ENCODE measurements around the gene NBL1.

The NBL1 gene

GRCh38 chr1:19672237-19672636 lies 28.1 kb downstream of the NBL1 start:
- H3K4me3 ChIP-seq (ENCODE audit: low read depth, low read length) = no peak overlapping the region
- no peaks in the 10 kb centered on the region for H3K4me1 ChIP-seq (ENCODE audit: control insufficient read depth, insufficient read depth, low read length, unreplicated experiment)
- no peak overlapping the region for H2AFZ ChIP-seq (ENCODE audit: low read length, unreplicated experiment)
- H3K79me2 ChIP-seq (ENCODE audit: control insufficient read depth, insufficient read depth, low read length, unreplicated experiment) = no peaks in the 10 kb centered on the region
- H3K27me3 ChIP-seq (ENCODE audit: insufficient read depth, low read length) = peaks cover 35% of the 10 kb centered on the region
- H3K36me3 ChIP-seq (ENCODE audit: insufficient read depth, low read length) = no peaks in the 10 kb centered on the region
- H3K27ac ChIP-seq (ENCODE audit: low read depth, low read length) = no peak overlapping the region

- H3K36me3 ChIP-seq (ENCODE audit: insufficient read depth, low read length) = no peaks in the 10 kb centered on the region
- H3K4me3 ChIP-seq (ENCODE audit: low read depth, low read length) = no peak overlapping the region
- peaks cover 14% of the 10 kb centered on the region; the same call in 1 of the 2 replicates for H3K27me3 ChIP-seq (ENCODE audit: insufficient read depth, low read length)
- H3K79me2 ChIP-seq (ENCODE audit: control insufficient read depth, insufficient read depth, low read length, unreplicated experiment) = no peaks in the 10 kb centered on the region
- no peak overlapping the region for H3K27ac ChIP-seq (ENCODE audit: low read depth, low read length)
- H3K4me1 ChIP-seq (ENCODE audit: control insufficient read depth, insufficient read depth, low read length, unreplicated experiment) = no peaks in the 10 kb centered on the region
- no peak overlapping the region for H2AFZ ChIP-seq (ENCODE audit: low read length, unreplicated experiment)
Measured at GRCh38 chr1:19675797-19676196, 31.7 kb downstream of the NBL1 start.

GRCh38 chr1:19676438-19676922 lies 32.4 kb downstream of the NBL1 start:
- no peak overlapping the region for H3K4me3 ChIP-seq (ENCODE audit: low read depth, low read length)

GRCh38 chr1:19678493-19678892 lies 34.4 kb downstream of the NBL1 start:
- Histone ChIP-seq H2AFZ (ENCODE audit: low read length, unreplicated experiment) (no peak overlapping the region), H3K27me3 (ENCODE audit: insufficient read depth, low read length) (peaks cover 6% of the 10 kb centered on the region; the same call in 1 of the 2 replicates)

More at GRCh38 chr1:19676438-19676922, 32.4 kb downstream of the NBL1 start:
- no peaks in the 10 kb centered on the region for H3K79me2 ChIP-seq (ENCODE audit: control insufficient read depth, insufficient read depth, low read length, unreplicated experiment)
- no peak overlapping the region for H2AFZ ChIP-seq (ENCODE audit: low read length, unreplicated experiment)
- no peaks in the 10 kb centered on the region for H3K4me1 ChIP-seq (ENCODE audit: control insufficient read depth, insufficient read depth, low read length, unreplicated experiment)
- H3K36me3 ChIP-seq (ENCODE audit: insufficient read depth, low read length) = no peaks in the 10 kb centered on the region
- H3K27me3 ChIP-seq (ENCODE audit: insufficient read depth, low read length) = peaks cover 14% of the 10 kb centered on the region; the same call in 1 of the 2 replicates
- H3K27ac ChIP-seq (ENCODE audit: low read depth, low read length) = no peak overlapping the region

GRCh38 chr1:19678931-19679453 lies 34.9 kb downstream of the NBL1 start:
- Histone ChIP-seq H2AFZ (ENCODE audit: low read length, unreplicated experiment) (no peak overlapping the region), H3K4me3 (ENCODE audit: low read depth, low read length) (no peak overlapping the region), H3K79me2 (ENCODE audit: control insufficient read depth, insufficient read depth, low read length, unreplicated experiment) (no peaks in the 10 kb centered on the region), H3K27ac (ENCODE audit: low read depth, low read length) (no peak overlapping the region), H3K4me1 (ENCODE audit: control insufficient read depth, insufficient read depth, low read length, unreplicated experiment) (peaks cover 14% of the 10 kb centered on the region), H3K27me3 (ENCODE audit: insufficient read depth, low read length) (peaks cover 6% of the 10 kb centered on the region; the same call in 1 of the 2 replicates), H3K36me3 (ENCODE audit: insufficient read depth, low read length) (no peaks in the 10 kb centered on the region)

More at GRCh38 chr1:19678493-19678892, 34.4 kb downstream of the NBL1 start:
- no peak overlapping the region for H3K4me3 ChIP-seq (ENCODE audit: low read depth, low read length)
- no peaks in the 10 kb centered on the region for H3K79me2 ChIP-seq (ENCODE audit: control insufficient read depth, insufficient read depth, low read length, unreplicated experiment)
- H3K27ac ChIP-seq (ENCODE audit: low read depth, low read length) = no peak overlapping the region
- H3K4me1 ChIP-seq (ENCODE audit: control insufficient read depth, insufficient read depth, low read length, unreplicated experiment) = peaks cover 14% of the 10 kb centered on the region
- no peaks in the 10 kb centered on the region for H3K36me3 ChIP-seq (ENCODE audit: insufficient read depth, low read length)

- Histone ChIP-seq H3K27me3 (ENCODE audit: insufficient read depth, low read length) (peaks cover 4% of the 10 kb centered on the region; the same call in 1 of the 2 replicates), H3K4me3 (ENCODE audit: low read depth, low read length) (no peak overlapping the region), H3K4me1 (ENCODE audit: control insufficient read depth, insufficient read depth, low read length, unreplicated experiment) (peaks cover 14% of the 10 kb centered on the region), H2AFZ (ENCODE audit: low read length, unreplicated experiment) (no peak overlapping the region), H3K79me2 (ENCODE audit: control insufficient read depth, insufficient read depth, low read length, unreplicated experiment) (no peaks in the 10 kb centered on the region), H3K36me3 (ENCODE audit: insufficient read depth, low read length) (no peaks in the 10 kb centered on the region), H3K27ac (ENCODE audit: low read depth, low read length) (no peak overlapping the region)
Measured at GRCh38 chr1:19679691-19680090, 35.6 kb downstream of the NBL1 start.

GRCh38 chr1:19680644-19681043 lies 36.5 kb downstream of the NBL1 start:
- Histone ChIP-seq H3K36me3 (ENCODE audit: insufficient read depth, low read length) (no peaks in the 10 kb centered on the region), H2AFZ (ENCODE audit: low read length, unreplicated experiment) (no peak overlapping the region), H3K79me2 (ENCODE audit: control insufficient read depth, insufficient read depth, low read length, unreplicated experiment) (no peaks in the 10 kb centered on the region), H3K4me1 (ENCODE audit: control insufficient read depth, insufficient read depth, low read length, unreplicated experiment) (peaks cover 14% of the 10 kb centered on the region), H3K4me3 (ENCODE audit: low read depth, low read length) (no peak overlapping the region), H3K27me3 (ENCODE audit: insufficient read depth, low read length) (no peaks in the 10 kb centered on the region; the same call in 1 of the 2 replicates), H3K27ac (ENCODE audit: low read depth, low read length) (no peak overlapping the region)

- no peaks in the 10 kb centered on the region for H3K36me3 ChIP-seq (ENCODE audit: insufficient read depth, low read length)
- peak overlapping the region; percentile 10; the same call in 1 of the 2 replicates for H3K27ac ChIP-seq (ENCODE audit: low read depth, low read length)
- H3K79me2 ChIP-seq (ENCODE audit: control insufficient read depth, insufficient read depth, low read length, unreplicated experiment) = no peaks in the 10 kb centered on the region
- H3K27me3 ChIP-seq (ENCODE audit: insufficient read depth, low read length) = no peaks in the 10 kb centered on the region
- no peak overlapping the region for H3K4me3 ChIP-seq (ENCODE audit: low read depth, low read length)
- H3K4me1 ChIP-seq (ENCODE audit: control insufficient read depth, insufficient read depth, low read length, unreplicated experiment) = peaks cover 14% of the 10 kb centered on the region
- H2AFZ ChIP-seq (ENCODE audit: low read length, unreplicated experiment) = no peak overlapping the region
Measured at GRCh38 chr1:19682257-19682656, 38.1 kb downstream of the NBL1 start.

- no peaks in the 10 kb centered on the region for H3K36me3 ChIP-seq (ENCODE audit: insufficient read depth, low read length)
- no peaks in the 10 kb centered on the region for H3K27me3 ChIP-seq (ENCODE audit: insufficient read depth, low read length)
- H3K27ac ChIP-seq (ENCODE audit: low read depth, low read length) = peak overlapping the region; percentile 10; the same call in 1 of the 2 replicates
- no peak overlapping the region for H2AFZ ChIP-seq (ENCODE audit: low read length, unreplicated experiment)
- H3K4me1 ChIP-seq (ENCODE audit: control insufficient read depth, insufficient read depth, low read length, unreplicated experiment) = peaks cover 14% of the 10 kb centered on the region
- H3K4me3 ChIP-seq (ENCODE audit: low read depth, low read length) = no peak overlapping the region
- H3K79me2 ChIP-seq (ENCODE audit: control insufficient read depth, insufficient read depth, low read length, unreplicated experiment) = no peaks in the 10 kb centered on the region
Measured at GRCh38 chr1:19682901-19683300, 38.8 kb downstream of the NBL1 start.

- Histone ChIP-seq H3K27ac (ENCODE audit: low read depth, low read length) (no peak overlapping the region), H3K4me3 (ENCODE audit: low read depth, low read length) (no peak overlapping the region), H3K27me3 (ENCODE audit: insufficient read depth, low read length) (no peaks in the 10 kb centered on the region), H3K79me2 (ENCODE audit: control insufficient read depth, insufficient read depth, low read length, unreplicated experiment) (no peaks in the 10 kb centered on the region), H3K36me3 (ENCODE audit: insufficient read depth, low read length) (no peaks in the 10 kb centered on the region), H3K4me1 (ENCODE audit: control insufficient read depth, insufficient read depth, low read length, unreplicated experiment) (peaks cover 14% of the 10 kb centered on the region), H2AFZ (ENCODE audit: low read length, unreplicated experiment) (no peak overlapping the region)
Measured at GRCh38 chr1:19683351-19683750, 39.2 kb downstream of the NBL1 start.

GRCh38 chr1:19684677-19685076 lies 40.6 kb downstream of the NBL1 start:
- Histone ChIP-seq H2AFZ (ENCODE audit: low read length, unreplicated experiment) (no peak overlapping the region), H3K79me2 (ENCODE audit: control insufficient read depth, insufficient read depth, low read length, unreplicated experiment) (no peaks in the 10 kb centered on the region), H3K36me3 (ENCODE audit: insufficient read depth, low read length) (no peaks in the 10 kb centered on the region; the same call in 1 of the 2 replicates), H3K4me1 (ENCODE audit: control insufficient read depth, insufficient read depth, low read length, unreplicated experiment) (peaks cover 14% of the 10 kb centered on the region), H3K27me3 (ENCODE audit: insufficient read depth, low read length) (no peaks in the 10 kb centered on the region), H3K4me3 (ENCODE audit: low read depth, low read length) (no peak overlapping the region), H3K27ac (ENCODE audit: low read depth, low read length) (no peak overlapping the region)
